Embryonic facial prominence (tissue), 1 donor: Measurements from ENCODE around the gene KIF20A.
"Not testable (repeated sequence)": the region's sequence is repeated elsewhere in the genome, so short reads cannot be mapped to it uniquely, and the experiment has no call there.

Source experiments
- DNase-seq: peaks from one replicate; pipeline ENCODE4 v3.0.0-alpha.2; 2016; ENCODE audit errors: extremely low spot score

The KIF20A gene

GRCh38 chr5:138178516-138179276, at the start of gene KIF20A, which contains the start of gene BRD8:
KIF20A (plus strand) TSS chr5:138179112; CDS start chr5:138179681, 569 bp downstream.
BRD8 (minus strand) TSS chr5:138178630; CDS start chr5:138178614, 16 bp downstream.
- DNase-seq = peak; percentile 97

DNA sequence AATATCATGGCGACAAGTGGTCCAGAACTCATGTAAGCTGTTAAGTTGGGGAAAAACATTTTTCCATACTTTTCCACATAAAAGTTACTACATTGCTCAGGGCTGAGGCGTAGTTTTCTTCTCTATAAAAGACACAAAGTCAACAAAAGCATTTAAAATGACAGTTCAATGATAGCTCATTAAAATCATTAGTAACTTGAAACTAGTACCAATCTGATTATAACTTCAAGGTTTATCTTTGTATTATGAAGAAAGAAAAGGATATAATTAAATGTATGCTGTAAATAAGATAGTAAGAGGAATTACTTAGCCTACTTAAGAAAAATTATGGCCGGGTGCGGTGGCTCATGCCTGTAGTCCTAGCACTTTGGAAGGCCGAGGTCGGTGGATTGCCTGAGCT, 49.6 kb upstream of the KIF20A start:
- DNase-seq = no peak

GRCh38 chr5:138132543-138132942, 46.4 kb upstream of the KIF20A start:
- DNase-seq = no peak

GRCh38 chr5:138138949-138139780, 39.7 kb upstream of the KIF20A start, which contains the start of gene NME5:
NME5 (minus strand) TSS chr5:138139428; CDS start chr5:138138780, 648 bp downstream.
- DNase-seq = no peak

- DNase-seq = no peak
Observed at GRCh38 chr5:138139781-138140090, 39.2 kb upstream of the KIF20A start.

DNA sequence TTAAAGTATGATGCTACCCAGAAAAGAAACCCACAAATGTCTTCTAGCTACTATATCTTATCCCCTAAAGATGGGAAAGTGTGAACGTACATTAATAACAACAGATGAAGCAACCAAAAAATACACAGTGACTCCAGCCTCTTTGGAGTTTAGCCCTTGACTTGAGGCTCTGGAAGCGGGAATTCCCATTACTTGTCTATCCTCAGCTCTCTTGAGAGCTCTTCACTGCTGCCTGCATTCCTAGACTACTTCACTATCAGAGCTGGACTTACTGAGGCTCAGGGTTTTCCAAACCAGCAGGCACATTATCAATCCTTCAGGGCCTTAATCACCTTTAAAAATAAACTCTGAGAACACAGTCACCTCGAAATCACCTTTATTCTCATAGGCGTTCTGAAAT, 38.6 kb upstream of the KIF20A start:
- no peak for DNase-seq

- DNase-seq = no peak
Observed at GRCh38 chr5:138141734-138142133, 37.2 kb upstream of the KIF20A start.

DNA sequence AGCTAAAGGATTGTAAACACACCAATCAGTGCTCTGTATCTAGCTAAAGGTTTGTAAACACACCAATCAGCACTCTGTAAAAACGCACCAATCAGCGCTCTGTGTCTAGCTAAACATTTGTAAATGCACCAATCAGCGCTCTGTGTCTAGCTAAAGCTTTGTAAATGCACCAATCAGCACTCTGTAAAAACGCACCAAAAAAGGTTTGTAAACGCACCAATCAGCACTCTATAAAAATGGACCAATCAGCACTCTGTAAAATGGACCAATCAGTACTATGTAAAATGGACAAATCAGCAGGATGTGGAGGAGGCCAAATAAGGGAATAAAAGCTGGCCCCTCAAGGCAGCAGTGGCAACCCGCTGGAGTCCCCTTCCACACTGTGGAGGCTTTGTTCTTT, 35.3 kb upstream of the KIF20A start:
- DNase-seq = not testable (repeated sequence)

GRCh38 chr5:138148811-138149210, 30.1 kb upstream of the KIF20A start:
- no peak for DNase-seq

DNA sequence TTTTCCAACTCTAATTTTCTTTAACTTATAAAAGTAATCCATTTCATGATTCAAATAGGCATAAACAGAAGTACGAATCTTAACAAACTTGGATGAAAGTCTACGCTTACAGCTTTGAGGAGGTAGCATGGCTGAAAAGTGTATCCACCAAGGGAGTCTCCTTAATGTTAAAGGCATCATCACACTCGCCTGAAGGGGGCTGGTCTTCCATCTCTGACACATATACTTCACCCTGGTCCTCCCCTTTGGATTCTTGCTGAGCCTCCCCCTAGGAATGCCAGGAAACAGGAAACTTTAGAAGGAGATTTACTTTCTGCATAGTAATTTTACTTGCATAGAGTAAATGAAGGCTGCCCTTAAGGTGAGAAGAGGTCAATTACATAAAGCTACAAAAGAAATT, 29.4 kb upstream of the KIF20A start:
- DNase-seq = no peak

DNA sequence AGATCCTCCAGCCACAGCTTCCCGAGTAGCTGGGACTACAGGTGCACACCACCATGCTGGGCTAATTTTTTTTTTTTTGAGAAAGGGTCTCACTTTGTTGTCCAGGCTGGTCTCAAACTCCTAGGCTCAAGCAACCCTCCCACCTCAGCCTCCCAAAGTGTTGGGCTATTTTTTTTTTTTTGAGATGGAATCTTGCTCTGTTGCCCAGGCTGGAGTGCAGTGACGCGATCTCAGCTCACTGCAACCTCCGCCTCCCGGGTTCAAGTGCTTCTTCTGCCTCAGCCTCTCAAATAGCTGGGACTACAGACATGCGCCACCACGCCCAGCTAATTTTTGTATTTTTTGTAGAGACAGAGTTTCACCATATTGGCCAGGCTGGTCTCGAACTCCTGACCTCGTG, 22.9 kb upstream of the KIF20A start:
- not testable (repeated sequence) for DNase-seq

- DNase-seq = no peak
Observed at GRCh38 chr5:138157626-138158025, 21.3 kb upstream of the KIF20A start.

DNA sequence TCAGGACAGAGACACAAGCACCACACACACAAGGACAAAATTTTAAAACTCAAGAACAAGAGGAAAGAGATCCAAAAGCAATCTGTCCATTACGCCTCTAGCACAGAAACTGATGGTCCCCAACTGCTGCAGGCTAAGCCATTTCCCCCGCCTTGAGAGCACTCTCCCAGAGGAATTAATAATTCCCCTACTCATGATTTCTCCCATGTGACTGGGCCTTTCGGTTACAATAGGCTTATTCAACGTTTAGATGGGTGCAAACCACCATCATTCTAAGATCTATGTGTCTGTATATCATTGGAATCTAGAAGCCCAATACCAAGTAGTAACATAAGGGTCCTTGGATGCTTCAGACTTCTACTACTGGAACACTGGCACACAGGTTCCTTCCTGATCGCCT, 19.2 kb upstream of the KIF20A start:
- DNase-seq = no peak

DNA sequence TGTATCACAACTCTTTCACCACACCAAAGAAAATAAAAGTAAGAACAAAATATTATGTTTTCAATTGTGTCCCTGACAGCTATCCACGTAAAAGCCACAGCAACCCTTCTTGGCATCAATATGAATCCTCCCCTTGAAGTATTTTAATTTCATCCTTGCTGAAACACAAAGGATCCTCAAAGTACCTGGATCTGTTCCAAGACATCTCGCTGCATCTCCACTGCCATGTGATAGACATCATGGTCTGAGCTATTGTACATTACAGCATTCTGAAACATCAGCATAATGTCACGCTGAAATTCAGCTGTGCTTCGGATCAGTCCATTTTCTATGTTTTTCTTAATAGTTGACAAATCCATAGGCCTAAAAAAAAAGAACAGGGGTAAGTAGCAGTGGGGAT, 18.2 kb upstream of the KIF20A start:
- DNase-seq = no peak

- no peak for DNase-seq
Observed at GRCh38 chr5:138163721-138164120, 15.2 kb upstream of the KIF20A start.

GRCh38 chr5:138169124-138169523, 9.8 kb upstream of the KIF20A start:
- DNase-seq = no peak

DNA sequence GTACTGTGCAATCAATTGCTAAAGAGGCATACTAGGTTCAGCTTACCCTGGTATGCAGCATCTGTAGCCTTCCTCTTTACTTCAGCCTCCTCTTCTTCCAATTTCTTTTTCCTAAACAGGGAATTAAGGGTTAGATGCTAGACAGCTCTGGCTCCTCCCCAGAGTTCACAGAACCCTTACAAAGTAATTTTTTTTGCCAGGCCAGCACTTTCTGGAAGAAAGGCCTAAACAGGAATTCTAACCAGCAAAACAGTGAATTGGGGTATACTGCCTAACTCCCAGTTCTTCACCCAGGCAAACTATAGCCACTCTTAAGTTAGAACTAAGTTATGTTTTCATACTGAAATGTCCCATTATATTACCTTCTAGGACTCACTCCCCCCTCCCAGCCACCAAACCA, 8.6 kb upstream of the KIF20A start:
- no peak for DNase-seq

- DNase-seq = no peak
Observed at GRCh38 chr5:138177941-138178515, 884 bp upstream of the KIF20A start.

DNA sequence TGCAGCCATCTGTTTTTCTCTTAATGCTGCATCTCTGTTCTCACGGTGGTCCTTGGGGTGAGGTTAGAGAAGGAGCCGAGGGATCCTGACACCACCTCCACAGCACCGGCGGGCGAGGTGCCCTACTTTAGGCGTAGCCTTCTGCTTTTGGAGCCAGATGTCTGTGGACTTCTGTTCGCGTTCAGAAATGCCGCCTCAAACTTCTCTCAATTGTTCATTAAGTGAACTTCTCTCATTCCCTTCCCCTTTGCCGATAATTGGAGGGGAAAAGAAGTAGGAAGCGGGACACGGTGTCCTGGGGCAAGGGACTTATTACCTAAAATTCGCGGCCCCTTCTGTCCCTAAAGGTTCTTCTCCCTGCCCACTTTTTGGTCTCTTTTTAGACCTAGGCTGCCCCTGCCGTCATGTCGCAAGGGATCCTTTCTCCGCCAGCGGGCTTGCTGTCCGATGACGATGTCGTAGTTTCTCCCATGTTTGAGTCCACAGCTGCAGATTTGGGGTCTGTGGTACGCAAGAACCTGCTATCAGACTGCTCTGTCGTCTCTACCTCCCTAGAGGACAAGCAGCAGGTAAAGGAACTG, 455 bp downstream of the KIF20A start:
- no peak for DNase-seq

DNA sequence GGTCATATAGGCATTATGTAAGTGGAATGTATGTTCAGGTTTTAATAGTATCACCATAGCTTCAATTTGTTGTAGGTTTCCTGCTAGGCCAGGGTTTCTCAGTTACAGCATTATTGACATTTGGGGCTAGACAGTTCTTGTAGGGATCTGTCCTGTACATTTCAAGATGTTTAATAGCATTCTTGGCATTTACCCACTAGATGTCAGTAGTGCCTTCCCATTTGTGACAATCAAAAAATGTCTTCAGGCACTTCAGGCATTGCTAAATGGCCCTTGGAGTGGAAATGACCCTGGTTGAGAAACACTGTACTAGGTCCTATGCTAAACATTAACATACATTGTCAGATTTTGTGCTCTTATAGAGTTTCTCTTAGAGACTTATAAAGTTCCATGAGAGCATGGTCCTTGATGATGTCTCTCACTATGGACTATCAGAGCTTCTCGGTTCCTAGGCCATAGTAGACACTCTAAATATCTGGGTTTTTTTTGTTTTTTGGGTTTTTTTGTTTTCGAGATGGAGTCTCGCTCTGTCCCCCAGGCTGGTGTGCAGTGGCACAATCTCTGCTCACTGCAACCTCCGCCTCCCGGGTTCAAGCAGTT, 1.4 kb downstream of the KIF20A start:
- DNase-seq = no peak

- DNase-seq = no peak
Observed at GRCh38 chr5:138180841-138181240, 1.9 kb downstream of the KIF20A start.

GRCh38 chr5:138182808-138183207, 3.9 kb downstream of the KIF20A start:
- no peak for DNase-seq
